ENCODE data around the gene PARP1. TPM values are rescaled to one million over a fixed set of nuclear protein-coding genes. Genes with fewer than 3 reads are reported as not detected.
"Not testable (repeated sequence)": the region's sequence is repeated elsewhere in the genome, so short reads cannot be mapped to it uniquely, and the experiment has no call there.

PARP1 gene
- total and polyA plus RNA-seq, 2 donors from 2014 or later, result 37.9 to 71.1 TPM

- no peak overlapping the region for H3K9ac ChIP-seq (ENCODE audit: low read length in 3 of 3)
- no peaks in the 10 kb centered on the region for H3K36me3 ChIP-seq (ENCODE audit: control insufficient read depth in 2 of 3, insufficient read depth in 3 of 3, low read length in 3 of 3)
- no peaks in the 10 kb centered on the region for H3K27me3 ChIP-seq (ENCODE audit: control insufficient read depth, insufficient read depth, low read length)
- TF ChIP-seq CTCF (IDR thresholded peaks at IDR 0.05; ENCODE audit: borderline replicate concordance, extremely low read depth, insufficient read depth), result no peak
- H3K4me1 ChIP-seq (ENCODE audit: control insufficient read depth in 2 of 3, insufficient read depth in 2 of 3, low read depth in 1 of 3, low read length in 3 of 3), result no peaks in the 10 kb centered on the region
- intact Hi-C loops (cut with DNase I), result no loop called here
- H3K9me3 ChIP-seq (ENCODE audit: control insufficient read depth in 2 of 3, insufficient read depth in 1 of 3, low read length in 3 of 3), result no peaks in the 10 kb centered on the region
- H3K4me3 ChIP-seq (ENCODE audit: low read length in 3 of 3), result no peak overlapping the region
- DNase-seq (no peak), FAIRE-seq (no peak)
- no peak overlapping the region for H3K27ac ChIP-seq (ENCODE audit: low read depth in 2 of 2, low read length in 2 of 2)
These were observed 24.9 kb upstream of the PARP1 start for GRCh38 chr1:226432586-226433340.

DNA sequence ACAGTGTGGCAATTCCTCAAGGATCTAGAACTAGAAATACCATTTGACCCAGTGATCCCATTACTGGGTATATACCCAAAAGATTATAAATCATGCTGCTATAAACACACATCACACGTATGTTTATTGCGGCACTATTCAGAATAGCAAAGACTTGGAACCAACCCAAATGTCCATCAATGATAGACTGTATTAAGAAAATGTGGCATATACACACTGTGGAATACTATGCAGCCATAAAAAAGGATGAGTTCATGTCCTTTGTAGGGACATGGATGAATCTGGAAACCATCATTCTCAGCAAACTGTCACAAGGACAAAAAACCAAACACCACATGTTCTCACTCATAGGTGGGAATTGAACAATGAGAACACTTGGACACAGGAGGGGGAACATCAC is 24.0 kb upstream of the PARP1 start:
- intact Hi-C loops (cut with DNase I); DNase-seq; H3K9ac ChIP-seq (ENCODE audit: low read length in 3 of 3); H3K27ac ChIP-seq (ENCODE audit: low read depth in 2 of 2, low read length in 2 of 2); H3K36me3 ChIP-seq (ENCODE audit: control insufficient read depth in 2 of 3, insufficient read depth in 3 of 3, low read length in 3 of 3); H3K9me3 ChIP-seq (ENCODE audit: control insufficient read depth in 2 of 3, insufficient read depth in 1 of 3, low read length in 3 of 3); H3K27me3 ChIP-seq (ENCODE audit: control insufficient read depth, insufficient read depth, low read length); H3K4me3 ChIP-seq (ENCODE audit: low read length in 3 of 3); FAIRE-seq; H3K4me1 ChIP-seq (ENCODE audit: control insufficient read depth in 2 of 3, insufficient read depth in 2 of 3, low read depth in 1 of 3, low read length in 3 of 3): not testable (repeated sequence)

DNA sequence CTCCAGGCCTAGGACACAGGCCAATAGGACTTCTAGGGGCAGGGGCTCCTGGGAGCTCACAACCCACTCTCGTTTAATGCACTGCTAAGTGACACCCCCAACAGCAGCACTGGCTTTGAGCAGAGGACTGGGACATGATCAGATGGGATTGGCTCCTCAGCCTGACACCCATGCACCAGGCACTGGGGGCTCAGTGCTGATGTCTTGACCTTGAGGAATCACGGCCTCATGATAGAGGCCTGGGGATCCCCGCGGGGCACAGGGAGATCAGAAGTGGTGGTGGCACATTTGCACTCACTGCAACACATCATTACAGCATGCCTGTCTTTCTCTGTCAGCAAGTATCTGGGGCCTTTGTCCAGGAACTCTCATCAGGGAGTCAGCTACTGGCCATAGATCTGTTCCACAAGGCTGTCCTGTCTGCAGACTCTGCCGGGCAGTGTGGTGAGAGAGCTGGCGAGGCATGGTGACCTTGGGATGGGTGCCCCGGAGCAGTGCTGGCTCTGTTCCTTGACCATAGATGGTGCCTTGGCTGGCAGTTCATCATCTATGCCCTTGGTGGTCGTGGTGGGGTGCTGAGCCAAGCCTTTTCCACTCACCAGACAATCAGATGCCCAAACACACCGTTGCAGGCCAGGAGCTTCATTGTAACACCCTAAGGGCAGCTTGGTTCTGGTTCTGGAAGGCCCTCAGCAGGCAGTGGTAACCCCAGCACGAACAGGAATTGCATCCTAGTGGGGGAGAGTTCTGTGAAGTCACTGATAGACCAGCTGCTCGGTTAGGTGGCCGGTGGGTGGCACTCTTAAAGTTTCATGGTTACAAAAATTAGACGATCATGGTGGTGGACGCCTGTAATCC is 22.2 kb upstream of the PARP1 start:
- no peak overlapping the region for H3K27ac ChIP-seq (ENCODE audit: low read depth in 2 of 2, low read length in 2 of 2)
- H3K4me1 ChIP-seq (ENCODE audit: control insufficient read depth in 2 of 3, insufficient read depth in 2 of 3, low read depth in 1 of 3, low read length in 3 of 3), result no peaks in the 10 kb centered on the region
- H3K36me3 ChIP-seq (ENCODE audit: control insufficient read depth in 2 of 3, insufficient read depth in 3 of 3, low read length in 3 of 3), result no peaks in the 10 kb centered on the region
- no peaks in the 10 kb centered on the region for H3K9me3 ChIP-seq (ENCODE audit: control insufficient read depth in 2 of 3, insufficient read depth in 1 of 3, low read length in 3 of 3)
- no peak for TF ChIP-seq CTCF (IDR thresholded peaks at IDR 0.05; ENCODE audit: borderline replicate concordance, extremely low read depth, insufficient read depth)
- no peak overlapping the region for H3K9ac ChIP-seq (ENCODE audit: low read length in 3 of 3)
- no peak for DNase-seq
- intact Hi-C loops (cut with DNase I), result no loop called here
- H3K4me3 ChIP-seq (ENCODE audit: low read length in 3 of 3), result no peak overlapping the region
- H3K27me3 ChIP-seq (ENCODE audit: control insufficient read depth, insufficient read depth, low read length), result no peaks in the 10 kb centered on the region
- FAIRE-seq, result no peak

- intact Hi-C loops (cut with DNase I), result no loop called here
- Histone ChIP-seq H3K27ac (ENCODE audit: low read depth in 2 of 2, low read length in 2 of 2) (no peak overlapping the region), H3K9ac (ENCODE audit: low read length in 3 of 3) (no peak overlapping the region), H3K4me1 (ENCODE audit: control insufficient read depth in 2 of 3, insufficient read depth in 2 of 3, low read depth in 1 of 3, low read length in 3 of 3) (peaks cover 0 to 2% (median 0%) of the 10 kb centered on the region in 3 donors), H3K9me3 (ENCODE audit: control insufficient read depth in 2 of 3, insufficient read depth in 1 of 3, low read length in 3 of 3) (no peaks in the 10 kb centered on the region), H3K27me3 (ENCODE audit: control insufficient read depth, insufficient read depth, low read length) (no peaks in the 10 kb centered on the region), H3K36me3 (ENCODE audit: control insufficient read depth in 2 of 3, insufficient read depth in 3 of 3, low read length in 3 of 3) (no peaks in the 10 kb centered on the region), H3K4me3 (ENCODE audit: low read length in 3 of 3) (no peak overlapping the region)
- no peak for FAIRE-seq
- peak in 4 of 5 donors; percentile 79 to 90 (median 83) for DNase-seq
- no peak for TF ChIP-seq CTCF (IDR thresholded peaks at IDR 0.05; ENCODE audit: borderline replicate concordance, extremely low read depth, insufficient read depth)
These were observed 21.0 kb upstream of the PARP1 start for GRCh38 chr1:226428791-226429461.

All from kidney (tissue), 14 donors.